ENCODE measurements around the gene S100A4.
A peak's percentile ranks its signal among the peaks of the same experiment; 100 is the strongest.
"Not testable (repeated sequence)": the region's sequence is repeated elsewhere in the genome, so short reads cannot be mapped to it uniquely, and the experiment has no call there.

S100A4 gene

GRCh38 chr1:153532181-153532580 is 13.4 kb downstream of the S100A4 start:
- peak; percentile 46 for DNase-seq

GRCh38 chr1:153531638-153532037 is 14.0 kb downstream of the S100A4 start:
- no peak for DNase-seq

DNA sequence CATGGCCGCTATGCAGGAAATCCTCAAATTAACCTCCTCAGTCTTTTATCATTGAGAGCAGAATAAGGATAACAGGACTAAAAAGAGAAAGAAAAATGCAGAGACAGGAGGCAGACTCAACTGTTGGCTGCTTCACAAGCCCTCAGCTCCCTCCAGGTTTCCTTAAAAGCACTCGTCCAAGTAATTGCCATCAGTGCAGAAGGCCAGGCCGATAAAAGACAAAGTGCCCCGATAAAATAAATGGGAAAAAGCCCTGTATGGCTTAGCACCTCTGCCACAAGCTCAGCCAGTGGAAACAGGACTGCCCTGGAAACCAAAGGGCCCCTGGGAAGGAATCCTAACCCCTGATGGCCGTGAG is 17.9 kb downstream of the S100A4 start:
- no peak for DNase-seq

GRCh38 chr1:153527023-153527682 is 18.5 kb downstream of the S100A4 start:
- no peak for DNase-seq

DNA sequence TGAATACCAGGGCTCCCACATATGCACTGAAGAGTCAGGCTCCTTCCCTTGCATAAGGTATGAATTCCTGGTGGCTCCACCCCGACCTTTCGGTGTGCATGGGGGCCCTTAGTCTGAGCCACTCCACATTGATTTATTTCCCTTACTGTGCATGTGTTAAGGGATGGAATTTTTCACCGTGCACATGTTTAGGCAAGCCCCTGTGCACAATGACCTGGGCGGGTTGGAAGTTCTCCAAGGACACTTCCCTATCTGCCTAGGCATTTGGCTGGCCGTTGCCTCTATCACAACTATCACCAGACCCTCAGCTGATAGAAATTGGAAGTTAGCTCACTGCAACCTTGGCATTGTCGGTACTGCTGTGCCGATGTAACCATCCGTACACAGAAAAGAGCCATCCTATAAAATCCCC is 19.5 kb downstream of the S100A4 start:
- DNase-seq = no peak

DNA sequence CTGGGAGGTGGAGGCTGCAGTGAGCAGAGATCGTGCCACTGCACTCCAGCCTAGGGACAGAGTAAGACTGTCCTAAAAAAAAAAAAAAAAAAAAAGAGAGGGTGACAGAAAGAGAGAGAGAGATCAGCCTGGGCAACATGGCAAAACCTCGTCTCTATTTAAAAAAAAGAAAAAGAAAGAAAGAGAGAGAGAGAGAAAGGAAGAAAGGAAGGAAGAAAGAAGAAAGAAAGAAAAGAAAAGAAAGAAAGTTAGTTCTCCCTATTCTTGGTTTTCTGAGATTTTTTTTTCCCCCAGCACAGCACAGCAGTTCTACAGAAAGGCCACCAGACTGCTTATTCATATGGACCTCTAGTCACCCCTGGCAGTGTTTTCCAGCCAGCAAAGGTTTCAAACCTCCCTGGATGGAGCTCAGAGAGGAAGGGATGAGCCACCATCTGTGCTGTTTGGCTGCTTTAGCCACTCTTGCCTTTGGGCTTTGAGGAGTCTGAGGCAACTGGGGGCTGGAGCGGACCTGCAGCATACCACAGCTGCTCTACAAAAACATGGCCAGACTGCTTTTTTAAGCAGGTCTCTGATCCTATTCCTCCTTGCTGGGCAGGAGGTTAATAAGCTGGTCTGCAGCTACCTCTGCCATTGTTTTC is 20.4 kb downstream of the S100A4 start:
- DNase-seq = no peak

DNA sequence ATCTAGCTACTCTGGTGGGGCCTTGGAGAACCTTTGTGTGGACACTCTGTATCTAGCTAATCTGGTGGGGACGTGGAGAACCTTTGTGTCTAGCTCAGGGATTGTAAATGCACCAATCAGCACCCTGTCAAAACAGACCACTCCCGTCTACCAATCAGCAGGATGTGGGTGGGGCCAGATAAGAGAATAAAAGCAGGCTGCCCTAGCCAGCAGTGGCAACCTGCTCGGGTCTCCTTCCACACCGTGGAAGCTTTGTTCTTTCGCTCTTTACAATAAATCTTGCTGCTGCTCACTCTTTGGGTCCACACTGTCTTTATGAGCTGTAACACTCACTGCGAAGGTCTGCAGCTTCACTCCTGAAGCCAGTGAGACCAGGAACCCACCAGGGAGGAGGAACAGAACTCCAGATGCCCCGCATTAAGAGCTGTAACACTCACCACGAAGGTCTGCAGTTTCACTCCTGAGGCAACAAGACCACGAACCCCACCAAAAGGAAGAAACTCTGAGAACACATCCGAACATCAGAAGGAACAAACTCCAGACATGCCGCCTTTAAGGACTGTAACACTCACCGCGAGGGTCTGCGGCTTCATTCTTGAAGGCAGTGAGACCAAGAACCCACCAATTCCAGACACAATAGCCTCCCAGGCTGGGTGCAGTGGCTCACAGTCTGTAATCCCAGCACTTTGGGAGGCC is 23.1 kb downstream of the S100A4 start:
- not testable (repeated sequence) for DNase-seq

DNA sequence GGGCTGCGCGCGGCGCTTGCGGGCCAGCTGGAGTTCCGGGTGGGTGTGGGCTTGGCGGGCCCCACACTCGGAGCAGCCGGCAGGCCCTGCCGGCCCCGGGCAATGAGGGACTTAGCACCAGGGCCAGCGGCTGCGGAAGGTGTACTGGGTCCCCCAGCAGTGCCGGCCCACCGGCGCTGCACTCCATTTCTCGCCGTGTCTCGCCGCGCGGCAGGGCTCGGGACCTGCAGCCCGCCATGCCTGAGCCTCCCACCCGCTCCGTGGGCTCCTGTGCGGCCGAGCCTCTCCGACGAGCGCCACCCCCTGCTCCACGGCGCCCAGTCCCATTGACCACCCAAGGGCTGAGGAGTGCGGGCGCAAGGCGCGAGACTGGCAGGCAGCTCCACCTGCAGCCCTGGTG is 23.8 kb downstream of the S100A4 start:
- DNase-seq = not testable (repeated sequence)

GRCh38 chr1:153520818-153521476 is 24.7 kb downstream of the S100A4 start:
- no peak for DNase-seq

GRCh38 chr1:153520137-153520691 is 25.4 kb downstream of the S100A4 start:
- not testable (repeated sequence) for DNase-seq

DNA sequence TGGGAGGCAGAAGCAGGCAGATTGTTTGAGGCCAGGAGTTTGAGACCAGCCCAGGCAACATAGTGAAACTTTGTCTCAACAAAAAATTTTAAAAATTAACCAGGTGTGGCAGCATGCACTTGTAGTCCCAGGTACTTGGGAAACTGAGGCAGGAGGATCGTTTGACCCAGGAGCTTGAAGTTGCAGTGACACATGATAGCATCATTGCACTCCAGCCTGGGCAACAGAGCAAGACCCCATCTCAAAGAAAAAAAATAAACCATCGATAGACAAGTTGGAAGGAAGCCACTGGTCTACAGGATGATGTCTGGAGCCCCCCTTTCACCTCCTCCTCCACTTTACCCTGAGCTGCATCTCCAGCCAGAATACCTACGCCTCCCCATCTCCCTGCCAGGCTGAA is 26.4 kb downstream of the S100A4 start:
- no peak for DNase-seq

GRCh38 chr1:153515504-153516394 is 29.9 kb downstream of the S100A4 start:
- DNase-seq = no peak

DNA sequence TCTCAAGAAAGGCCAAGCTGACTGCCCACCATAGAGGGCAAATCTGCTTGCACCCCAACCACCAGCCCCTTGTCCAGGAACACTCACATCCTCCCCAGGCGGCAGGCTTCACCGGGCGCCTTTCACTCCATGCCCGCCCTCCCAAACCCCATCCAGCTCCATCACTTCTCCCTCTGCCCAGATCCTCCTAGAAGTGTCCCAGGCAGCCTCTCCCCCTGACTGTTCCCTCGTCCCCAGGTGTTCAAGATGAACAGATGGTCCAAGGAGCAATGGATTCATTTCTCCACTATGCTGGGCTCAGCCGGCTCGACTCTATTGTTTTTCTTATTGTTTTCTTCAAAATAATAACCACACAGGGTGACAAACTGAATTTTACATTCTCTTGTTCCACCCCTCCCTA is 31.9 kb downstream of the S100A4 start:
- no peak for DNase-seq

GRCh38 chr1:153513023-153513422 is 32.6 kb downstream of the S100A4 start:
- DNase-seq = no peak

- peak; percentile 86 for DNase-seq
Observed at GRCh38 chr1:153510984-153511410, 34.6 kb downstream of the S100A4 start.

DNA sequence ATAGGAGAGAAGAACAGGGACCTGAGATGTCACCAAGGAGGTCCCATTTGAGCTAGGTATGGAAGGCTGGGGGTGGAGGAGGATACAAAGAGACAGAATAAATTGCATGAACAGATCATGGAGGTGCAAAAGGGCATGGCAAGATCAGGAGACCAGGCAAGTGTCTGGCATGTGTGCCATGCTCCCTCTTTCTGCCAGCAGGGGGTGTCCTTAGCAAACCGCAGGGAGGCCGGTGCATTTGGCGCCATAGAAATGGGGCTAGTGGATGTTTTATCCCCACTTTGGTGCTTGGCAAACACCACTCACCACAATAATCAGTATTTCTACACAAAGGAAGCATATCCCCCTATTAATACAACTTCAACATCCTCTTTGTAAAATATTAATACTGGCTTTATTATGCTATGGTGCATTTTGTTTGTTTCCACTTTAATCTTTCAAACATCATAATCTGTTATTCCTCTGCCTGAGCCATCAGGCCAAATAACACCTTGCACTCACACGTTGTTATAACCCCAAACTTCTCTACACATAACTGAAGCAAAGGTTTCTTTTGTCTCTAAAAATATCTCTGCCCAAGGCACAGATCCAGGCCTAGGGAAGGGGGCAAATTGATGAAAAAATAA is 35.8 kb downstream of the S100A4 start:
- DNase-seq = peak; percentile 75

DNA sequence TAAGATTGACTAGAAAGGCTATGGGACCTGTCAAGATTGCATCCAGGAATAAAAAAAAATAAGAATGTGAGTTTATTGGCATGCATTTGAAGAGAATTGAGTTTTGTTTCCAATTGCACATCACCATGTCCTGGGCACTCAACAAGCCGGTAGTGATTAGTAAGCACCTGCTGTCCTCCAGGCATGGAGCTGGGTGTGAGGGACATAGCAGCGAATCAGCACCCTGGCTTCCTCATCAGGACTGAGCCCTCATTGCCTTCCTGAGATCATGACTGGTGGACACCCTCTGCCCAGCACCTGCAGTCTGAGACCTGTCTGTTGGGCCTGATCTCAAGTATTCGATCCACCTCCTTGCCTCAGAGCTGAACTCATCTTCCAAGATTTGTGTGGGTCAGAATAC is 36.6 kb downstream of the S100A4 start:
- no peak for DNase-seq

DNA sequence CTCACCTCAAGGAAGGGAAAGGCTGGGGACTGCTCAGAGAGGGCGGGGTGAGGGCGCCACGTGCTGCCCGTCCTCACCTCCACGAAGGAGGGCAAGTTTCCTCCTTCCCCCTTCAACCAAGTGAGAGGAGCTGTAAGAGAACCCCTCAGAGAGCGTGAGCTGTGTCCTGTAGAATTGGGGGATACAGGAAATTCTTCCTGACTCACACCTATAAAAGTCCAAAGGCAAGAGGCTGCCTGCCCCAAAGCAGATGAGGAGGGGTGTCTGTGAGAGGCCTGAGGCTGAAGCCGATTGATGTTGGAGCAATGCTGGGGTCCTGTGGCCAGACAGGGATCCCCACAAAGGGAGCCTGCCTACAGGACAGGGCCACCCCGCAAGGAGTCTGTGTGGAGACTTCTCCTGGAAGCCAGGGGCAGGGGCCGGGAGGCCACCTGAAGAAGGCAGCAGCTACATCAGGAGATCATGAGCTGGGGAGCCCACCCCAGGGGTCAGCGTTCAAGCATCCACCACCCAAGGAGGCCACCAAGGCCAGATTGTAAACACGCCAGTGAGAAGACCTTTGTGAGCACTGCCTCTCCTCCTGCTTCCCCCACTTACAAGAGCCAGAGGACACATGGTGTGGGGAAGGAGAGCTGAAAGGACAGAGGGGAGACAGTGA is 37.6 kb downstream of the S100A4 start:
- no peak for DNase-seq

DNA sequence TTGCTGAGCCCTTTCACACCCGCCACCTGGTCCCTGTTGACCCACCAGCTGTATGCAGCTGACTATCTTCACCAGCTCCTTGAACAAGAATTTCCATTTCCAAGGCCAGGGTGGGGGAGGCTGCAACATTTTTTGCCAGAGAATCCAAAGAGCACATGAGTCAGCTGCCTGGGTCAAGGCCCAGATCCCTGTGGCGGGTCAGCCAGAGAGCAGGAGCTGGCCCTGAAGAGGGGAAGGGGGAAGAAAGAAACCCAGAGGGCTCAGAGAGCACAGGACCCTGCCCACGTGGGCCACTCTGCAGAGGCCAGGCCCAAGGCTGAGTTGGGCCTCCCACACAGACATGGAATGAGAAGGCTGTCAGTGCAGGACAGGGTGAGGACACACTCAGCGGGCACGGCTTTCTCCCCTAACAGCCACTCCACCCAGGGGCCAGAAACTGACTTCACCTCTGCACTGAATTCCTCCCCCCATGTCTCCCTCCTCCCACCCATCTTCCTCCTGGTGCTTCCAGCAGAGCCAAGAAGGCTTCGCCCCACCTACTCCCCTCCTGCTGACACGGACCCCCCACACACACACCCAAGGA is 38.7 kb downstream of the S100A4 start:
- no peak for DNase-seq

DNA sequence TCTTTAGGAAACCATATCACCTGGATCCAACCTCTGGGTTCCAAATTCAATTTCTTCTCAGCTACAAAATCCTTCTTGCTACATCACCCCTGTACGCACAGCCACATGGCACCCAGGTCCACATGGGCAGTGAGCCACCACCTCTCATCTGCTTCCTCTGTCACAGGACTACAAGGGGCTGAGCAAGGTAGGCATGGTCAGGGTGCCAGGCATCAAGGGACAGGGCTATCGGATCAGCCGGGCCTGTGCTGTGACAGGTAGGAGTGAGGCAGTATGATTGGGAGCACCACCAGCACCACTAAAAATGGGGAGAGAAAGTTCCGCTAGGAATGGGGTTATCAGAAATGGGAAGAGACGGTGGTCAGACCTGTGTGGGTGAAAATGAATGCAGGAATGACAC is 39.2 kb downstream of the S100A4 start:
- no peak for DNase-seq

DNA sequence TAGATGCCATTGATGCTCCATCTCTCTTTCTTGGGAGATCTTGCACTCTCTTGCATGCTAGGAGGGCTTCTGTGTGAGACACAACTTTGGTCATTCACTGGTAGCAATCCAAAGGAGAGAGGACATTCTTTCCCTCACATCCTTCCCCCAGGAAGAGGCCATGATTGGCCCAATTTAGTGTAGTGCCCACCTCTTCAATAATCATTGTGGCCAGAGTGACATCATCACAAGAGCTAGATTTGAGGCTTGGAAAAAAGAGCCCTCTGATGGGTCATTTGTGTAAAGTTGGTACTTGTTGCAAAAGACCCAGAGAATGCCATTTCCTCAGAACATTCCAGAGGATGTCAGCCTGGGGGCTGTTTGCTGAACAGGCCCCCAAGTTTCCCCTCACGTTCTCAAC is 40.0 kb downstream of the S100A4 start:
- no peak for DNase-seq

Measured in stimulated activated CD4-positive, alpha-beta T cell treated with anti-CD3 and anti-CD28 coated beads, Interleukin-4, amount 100 ng/mL, for 24 hours (primary cell).